A549 (cell line): ENCODE measurements around the gene ARRDC4.

Experiments used
- ESRRA ChIP-seq: fragments of 150-350 bp; IDR thresholded peaks from 2 replicates; pipeline ENCODE4 v1.6.1; 2014; ENCODE audit warnings: mild to moderate bottlenecking, low read length, borderline replicate concordance
- MAFK ChIP-seq: fragments of 450-650 bp; IDR thresholded peaks from 2 replicates; pipeline ENCODE4 v1.6.1; 2014; ENCODE audit not compliant: partially characterized antibody
- POLR2A ChIP-seq: IDR thresholded peaks from 2 replicates; pipeline ENCODE4 v1.6.1; 2012; ENCODE audit warnings: mild to moderate bottlenecking, low read length
- RFX5 ChIP-seq: fragments of 450-650 bp; IDR thresholded peaks from 2 replicates; pipeline ENCODE4 v1.7.1; 2014; ENCODE audit warnings: antibody characterized with exemption, mild to moderate bottlenecking, moderate library complexity
- ZFP36 ChIP-seq: fragments of 450-650 bp; IDR thresholded peaks from 2 replicates; pipeline ENCODE4 v1.6.1; 2014; ENCODE audit warnings: borderline replicate concordance; ENCODE audit not compliant: partially characterized antibody
- TF ChIP-seq, protein P1 (sequence below): IDR thresholded peaks from 2 replicates; pipeline ENCODE4 v1.6.1; 2012
- TF ChIP-seq, protein P2 (sequence below): fragments of >200 bp; sonication (Bioruptor Twin); formaldehyde crosslinking; IDR thresholded peaks from 3 replicates; pipeline ENCODE4 v1.5.1; 2016
- TF ChIP-seq, protein P3 (sequence below): fragments of 250-450 bp; sonication (Bioruptor Pico); IDR thresholded peaks from 2 replicates; pipeline ENCODE4 v1.5.0; 2021; ENCODE audit warnings: mild to moderate bottlenecking, moderate library complexity, borderline replicate concordance

GRCh38 chr15:97966924-97967620 lies 6.6 kb downstream of the ARRDC4 start:
- no peak for TF ChIP-seq POLR2A
- TF ChIP-seq, protein P1, sequence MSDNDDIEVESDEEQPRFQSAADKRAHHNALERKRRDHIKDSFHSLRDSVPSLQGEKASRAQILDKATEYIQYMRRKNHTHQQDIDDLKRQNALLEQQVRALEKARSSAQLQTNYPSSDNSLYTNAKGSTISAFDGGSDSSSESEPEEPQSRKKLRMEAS = no peak
- no peak for TF ChIP-seq MAFK
- no peak for TF ChIP-seq RFX5
- no peak for TF ChIP-seq ZFP36
- TF ChIP-seq, protein P2, sequence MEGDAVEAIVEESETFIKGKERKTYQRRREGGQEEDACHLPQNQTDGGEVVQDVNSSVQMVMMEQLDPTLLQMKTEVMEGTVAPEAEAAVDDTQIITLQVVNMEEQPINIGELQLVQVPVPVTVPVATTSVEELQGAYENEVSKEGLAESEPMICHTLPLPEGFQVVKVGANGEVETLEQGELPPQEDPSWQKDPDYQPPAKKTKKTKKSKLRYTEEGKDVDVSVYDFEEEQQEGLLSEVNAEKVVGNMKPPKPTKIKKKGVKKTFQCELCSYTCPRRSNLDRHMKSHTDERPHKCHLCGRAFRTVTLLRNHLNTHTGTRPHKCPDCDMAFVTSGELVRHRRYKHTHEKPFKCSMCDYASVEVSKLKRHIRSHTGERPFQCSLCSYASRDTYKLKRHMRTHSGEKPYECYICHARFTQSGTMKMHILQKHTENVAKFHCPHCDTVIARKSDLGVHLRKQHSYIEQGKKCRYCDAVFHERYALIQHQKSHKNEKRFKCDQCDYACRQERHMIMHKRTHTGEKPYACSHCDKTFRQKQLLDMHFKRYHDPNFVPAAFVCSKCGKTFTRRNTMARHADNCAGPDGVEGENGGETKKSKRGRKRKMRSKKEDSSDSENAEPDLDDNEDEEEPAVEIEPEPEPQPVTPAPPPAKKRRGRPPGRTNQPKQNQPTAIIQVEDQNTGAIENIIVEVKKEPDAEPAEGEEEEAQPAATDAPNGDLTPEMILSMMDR = no peak
- TF ChIP-seq, protein P3, sequence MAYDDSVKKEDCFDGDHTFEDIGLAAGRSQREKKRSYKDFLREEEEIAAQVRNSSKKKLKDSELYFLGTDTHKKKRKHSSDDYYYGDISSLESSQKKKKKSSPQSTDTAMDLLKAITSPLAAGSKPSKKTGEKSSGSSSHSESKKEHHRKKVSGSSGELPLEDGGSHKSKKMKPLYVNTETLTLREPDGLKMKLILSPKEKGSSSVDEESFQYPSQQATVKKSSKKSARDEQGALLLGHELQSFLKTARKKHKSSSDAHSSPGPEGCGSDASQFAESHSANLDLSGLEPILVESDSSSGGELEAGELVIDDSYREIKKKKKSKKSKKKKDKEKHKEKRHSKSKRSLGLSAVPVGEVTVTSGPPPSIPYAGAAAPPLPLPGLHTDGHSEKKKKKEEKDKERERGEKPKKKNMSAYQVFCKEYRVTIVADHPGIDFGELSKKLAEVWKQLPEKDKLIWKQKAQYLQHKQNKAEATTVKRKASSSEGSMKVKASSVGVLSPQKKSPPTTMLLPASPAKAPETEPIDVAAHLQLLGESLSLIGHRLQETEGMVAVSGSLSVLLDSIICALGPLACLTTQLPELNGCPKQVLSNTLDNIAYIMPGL (CRISPR knock-in tag) = no peak
- no peak for TF ChIP-seq ESRRA
